HCT116 (cell line): ENCODE data around the gene AGPAT3.

Experiments used
- ELF1 ChIP-seq: IDR thresholded peaks from 2 replicates; pipeline ENCODE4 v1.6.1; 2012; ENCODE audit warnings: low read depth, borderline replicate concordance
- EZH2 ChIP-seq: fragments of 200-600 bp; sonication (generic); IDR thresholded peaks from 2 replicates; pipeline ENCODE4 v1.6.1; 2017; ENCODE audit warnings: antibody characterized with exemption, mixed run types
- JUND ChIP-seq: IDR thresholded peaks from 2 replicates; pipeline ENCODE4 v1.6.1; 2012
- POLR2A ChIP-seq: IDR thresholded peaks from 2 replicates; pipeline ENCODE4 v1.7.0; 2011; ENCODE audit warnings: borderline replicate concordance; ENCODE audit not compliant: insufficient read depth, insufficient read length; ENCODE audit errors: extremely low read depth
- POLR2AphosphoS5 ChIP-seq: IDR thresholded peaks from 2 replicates; pipeline ENCODE4 v1.6.1; 2011; ENCODE audit warnings: mild to moderate bottlenecking, low read depth, low read length, moderate library complexity
- SIN3A ChIP-seq: IDR thresholded peaks from 2 replicates; pipeline ENCODE4 v1.6.1; 2012; ENCODE audit warnings: low read depth
- YY1 ChIP-seq: IDR thresholded peaks from 2 replicates; pipeline ENCODE4 v1.6.1; 2011; ENCODE audit warnings: low read length, low read depth, moderate library complexity, mild to moderate bottlenecking; ENCODE audit not compliant: insufficient replicate concordance; ENCODE audit errors: extremely low read depth
- ZBTB33 ChIP-seq: IDR thresholded peaks from 2 replicates; pipeline ENCODE4 v1.6.1; 2011; ENCODE audit warnings: mild to moderate bottlenecking, low read length, moderate library complexity; ENCODE audit not compliant: insufficient replicate concordance; ENCODE audit errors: extremely low read depth
- ZFX ChIP-seq: fragments of 450-650 bp; IDR thresholded peaks from 2 replicates; pipeline ENCODE4 v1.6.1; 2017
- TF ChIP-seq, protein P1 (sequence below), 3 experiments: fragments of 200-600 bp in 1 of 3; sonication (generic) in 1 of 3; IDR thresholded peaks in 2 of 3; conservative IDR thresholded peaks in 1 of 3; 2 replicates each; pipeline ENCODE4 v1.5.1; 2012 to 2017; ENCODE audit warnings: low read depth in 2 of 3, low read length in 2 of 3, antibody characterized with exemption in 1 of 3, borderline replicate concordance in 1 of 3, control low read depth in 1 of 3, mild to moderate bottlenecking in 1 of 3, mixed read lengths in 1 of 3, mixed run types in 1 of 3, moderate library complexity in 1 of 3; ENCODE audit not compliant: insufficient read depth in 1 of 3

DNA sequence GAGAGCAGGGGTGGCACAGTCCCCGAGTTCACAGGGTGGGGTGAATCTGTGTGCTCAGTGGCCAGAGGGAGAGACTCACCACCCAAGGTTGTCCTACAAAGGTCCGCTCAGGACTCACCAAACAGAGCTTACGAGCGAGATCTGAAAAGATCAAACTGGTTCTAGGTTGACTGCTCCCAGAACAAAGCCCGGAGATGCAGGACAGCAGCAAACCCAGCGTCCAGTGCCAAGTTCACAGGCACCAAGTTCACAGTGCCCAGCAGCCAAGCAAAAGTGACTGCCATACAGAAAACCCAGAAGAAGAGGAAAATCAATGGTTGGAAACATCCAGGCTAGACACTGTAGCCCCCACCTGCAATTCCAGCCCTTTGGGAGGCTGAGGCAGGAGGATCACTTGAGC, 35.7 kb downstream of the AGPAT3 start:
- TF ChIP-seq EZH2, result no peak
- TF ChIP-seq, protein P1, sequence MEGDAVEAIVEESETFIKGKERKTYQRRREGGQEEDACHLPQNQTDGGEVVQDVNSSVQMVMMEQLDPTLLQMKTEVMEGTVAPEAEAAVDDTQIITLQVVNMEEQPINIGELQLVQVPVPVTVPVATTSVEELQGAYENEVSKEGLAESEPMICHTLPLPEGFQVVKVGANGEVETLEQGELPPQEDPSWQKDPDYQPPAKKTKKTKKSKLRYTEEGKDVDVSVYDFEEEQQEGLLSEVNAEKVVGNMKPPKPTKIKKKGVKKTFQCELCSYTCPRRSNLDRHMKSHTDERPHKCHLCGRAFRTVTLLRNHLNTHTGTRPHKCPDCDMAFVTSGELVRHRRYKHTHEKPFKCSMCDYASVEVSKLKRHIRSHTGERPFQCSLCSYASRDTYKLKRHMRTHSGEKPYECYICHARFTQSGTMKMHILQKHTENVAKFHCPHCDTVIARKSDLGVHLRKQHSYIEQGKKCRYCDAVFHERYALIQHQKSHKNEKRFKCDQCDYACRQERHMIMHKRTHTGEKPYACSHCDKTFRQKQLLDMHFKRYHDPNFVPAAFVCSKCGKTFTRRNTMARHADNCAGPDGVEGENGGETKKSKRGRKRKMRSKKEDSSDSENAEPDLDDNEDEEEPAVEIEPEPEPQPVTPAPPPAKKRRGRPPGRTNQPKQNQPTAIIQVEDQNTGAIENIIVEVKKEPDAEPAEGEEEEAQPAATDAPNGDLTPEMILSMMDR (IDR thresholded peaks at IDR 0.05 in 2 of 3, conservative IDR thresholded peaks at IDR 0.05 in 1 of 3; ENCODE audit: borderline replicate concordance in 1 of 3, insufficient read depth in 1 of 3, low read depth in 2 of 3, low read length in 2 of 3), result no peak
- no peak for TF ChIP-seq POLR2A
- TF ChIP-seq JUND, result no peak
- TF ChIP-seq ZBTB33, result no peak
- no peak for TF ChIP-seq SIN3A
- no peak for TF ChIP-seq YY1
- TF ChIP-seq POLR2AphosphoS5, result no peak
- TF ChIP-seq ELF1, result no peak
- TF ChIP-seq ZFX, result no peak
